ENCODE results near the gene EAF2.

DNA sequence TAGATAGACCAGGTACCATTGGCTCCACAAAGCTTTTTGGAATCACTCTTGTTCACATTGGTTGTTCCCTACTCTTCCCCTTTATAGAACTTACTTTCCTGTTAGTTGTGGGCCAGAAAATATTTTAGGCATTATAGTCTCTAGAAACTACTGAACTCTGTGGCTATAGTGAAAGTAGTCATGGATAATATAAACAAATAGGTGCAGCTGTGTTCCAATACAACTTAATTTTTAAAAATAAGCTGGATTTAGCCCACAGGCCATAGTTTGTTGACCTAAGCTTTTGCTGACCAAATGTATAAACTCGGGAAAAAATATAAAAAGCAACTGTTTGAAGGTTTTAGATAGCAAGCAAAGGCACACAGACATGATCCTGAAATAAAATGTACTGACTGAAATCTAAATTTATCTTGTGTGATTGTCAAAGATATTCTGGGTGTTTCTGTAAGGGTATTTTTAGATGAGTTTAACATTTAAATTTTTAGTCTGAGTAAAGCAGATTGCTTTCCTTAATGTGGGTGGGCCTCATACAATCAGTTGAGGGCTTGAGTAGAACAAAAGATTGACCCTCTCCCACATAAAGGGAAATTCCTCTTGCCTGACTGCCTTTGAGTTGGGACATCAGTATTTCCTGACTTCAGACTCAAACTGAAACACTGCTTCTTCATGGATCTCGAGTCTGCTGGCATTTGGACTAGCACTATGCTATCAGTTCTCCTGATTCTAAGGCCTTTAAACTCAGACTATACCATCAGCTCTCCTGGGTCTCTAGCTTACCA lies 13.4 kb upstream of the EAF2 start:
- TF ChIP-seq POLR2AphosphoS5 (IDR thresholded peaks at IDR 0.05) (no peak), POLR2A (IDR thresholded peaks at IDR 0.05) (no peak), EP300 (IDR thresholded peaks at IDR 0.05) (no peak)
- TF ChIP-seq, protein P1, sequence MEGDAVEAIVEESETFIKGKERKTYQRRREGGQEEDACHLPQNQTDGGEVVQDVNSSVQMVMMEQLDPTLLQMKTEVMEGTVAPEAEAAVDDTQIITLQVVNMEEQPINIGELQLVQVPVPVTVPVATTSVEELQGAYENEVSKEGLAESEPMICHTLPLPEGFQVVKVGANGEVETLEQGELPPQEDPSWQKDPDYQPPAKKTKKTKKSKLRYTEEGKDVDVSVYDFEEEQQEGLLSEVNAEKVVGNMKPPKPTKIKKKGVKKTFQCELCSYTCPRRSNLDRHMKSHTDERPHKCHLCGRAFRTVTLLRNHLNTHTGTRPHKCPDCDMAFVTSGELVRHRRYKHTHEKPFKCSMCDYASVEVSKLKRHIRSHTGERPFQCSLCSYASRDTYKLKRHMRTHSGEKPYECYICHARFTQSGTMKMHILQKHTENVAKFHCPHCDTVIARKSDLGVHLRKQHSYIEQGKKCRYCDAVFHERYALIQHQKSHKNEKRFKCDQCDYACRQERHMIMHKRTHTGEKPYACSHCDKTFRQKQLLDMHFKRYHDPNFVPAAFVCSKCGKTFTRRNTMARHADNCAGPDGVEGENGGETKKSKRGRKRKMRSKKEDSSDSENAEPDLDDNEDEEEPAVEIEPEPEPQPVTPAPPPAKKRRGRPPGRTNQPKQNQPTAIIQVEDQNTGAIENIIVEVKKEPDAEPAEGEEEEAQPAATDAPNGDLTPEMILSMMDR (IDR thresholded peaks at IDR 0.05), result no peak

Data from stomach (tissue), 4 donors.